Heart left ventricle (tissue), 16 donors: ENCODE data around the gene PGAM2. TPM values are rescaled to one million over a fixed set of nuclear protein-coding genes. Genes with fewer than 3 reads are reported as not detected.
A peak's percentile ranks its signal among the peaks of the same experiment; 100 is the strongest.

ENCODE experiments used
- ATAC-seq, 4 donors: fragments of 200-7000 bp; cut with Tn5 transposase; one replicate each; pipeline ENCODE4 v1.9.1; 2020 to 2022; ENCODE audit warnings: moderate library complexity in 4 of 4, mild to moderate bottlenecking in 3 of 4, moderate number of reproducible peaks in 1 of 4
- DNase-seq, 5 donors: peaks; one replicate each; pipeline ENCODE4 v3.0.0-alpha.2; 2020
- H3K27ac ChIP-seq, 12 donors: fragments of 200-600 bp; sonication (generic) in 4 of 12; one replicate each; pipeline versions ENCODE4 v1.5.0 to v1.8.0; 2016 to 2022; ENCODE audit warnings: mild to moderate bottlenecking in 2 of 12
- H3K27me3 ChIP-seq, 9 donors: fragments of 200-600 bp; sonication (generic) in 2 of 9; one replicate each; pipeline versions ENCODE4 v1.5.1 to v1.8.0; 2016 to 2022; ENCODE audit warnings: mild to moderate bottlenecking in 3 of 9
- H3K36me3 ChIP-seq, 9 donors: fragments of 200-600 bp; sonication (generic) in 2 of 9; one replicate each; pipeline versions ENCODE4 v1.5.0 to v1.8.0; 2018 to 2022; ENCODE audit warnings: mild to moderate bottlenecking in 2 of 9
- H3K4me1 ChIP-seq, 12 donors: fragments of 200-600 bp; sonication (generic) in 4 of 12; one replicate each; pipeline versions ENCODE4 v1.5.0 to v1.8.0; 2016 to 2022; ENCODE audit warnings: mild to moderate bottlenecking in 3 of 12
- H3K4me3 ChIP-seq, 12 donors: fragments of 200-600 bp; sonication (generic) in 4 of 12; one replicate each; pipeline versions ENCODE4 v1.5.0 to v1.8.0; 2017 to 2022; ENCODE audit warnings: mild to moderate bottlenecking in 9 of 12, moderate library complexity in 4 of 12
- H3K9me3 ChIP-seq, 12 donors: fragments of 200-600 bp; sonication (generic) in 4 of 12; one replicate each; pipeline versions ENCODE4 v1.5.0 to v1.8.0; 2016 to 2022; ENCODE audit warnings: mild to moderate bottlenecking in 1 of 12
- CTCF ChIP-seq, 12 donors: fragments of 200-600 bp; sonication (generic) in 4 of 12; IDR thresholded peaks; one replicate each; pipeline versions ENCODE4 v1.5.0 to v1.8.0; 2018 to 2022; ENCODE audit warnings: antibody characterized with exemption in 12 of 12, mild to moderate bottlenecking in 5 of 12
- POLR2A ChIP-seq, 2 donors: fragments of 450-650 bp; IDR thresholded peaks; one replicate each; pipeline ENCODE4 v1.6.1; 2017; ENCODE audit warnings: antibody characterized with exemption in 2 of 2, mild to moderate bottlenecking in 2 of 2, moderate library complexity in 2 of 2
- WGBS, 4 donors: extraction: QIAGEN DNeasy Blood & Tissue Kit in 2 of 4; methylation state at CpG; one replicate each; pipeline versions ENCODE4 v1.1.5 to v1.1.7; 2013 to 2018; 5-methylcytosine and 5-hydroxymethylcytosine counted together
- intact Hi-C, 10 donors: fragments of 100-400 bp; cut with DNase I; formaldehyde crosslinking; loops; one replicate each; pipeline versions ENCODE4 v1.11.1 to v1.14.2; 2022
- polyA plus RNA-seq, 2 donors: library from polyadenylated mRNA; stranded (reverse); fragments of 200-250 nt; gene quantifications; one replicate each; pipeline ENCODE4 v1.2.3, GENCODE V29; 2013
- total RNA-seq, 9 donors: library from RNA; depleted of rRNA in 2 of 9; stranded (reverse); fragments of >200 nt in 2 of 9; fragmentation: NEBNext Ultra II Directional in 3 of 9; extraction: Animal tissue kit (Norgen Biotek cat#: 25700) in 3 of 9; gene quantifications; one replicate each; pipeline versions ENCODE4 v1.1.0 to v1.2.4, GENCODE V29; 2016 to 2023
- donor health status: ischemic (EF 13 %, LVEDD 7.1; RV severe dilation, severe dysfunction).
- donor health status: healthy with polysubstance abuse.
- donor health status: DM: no; HTN: yes; CAD: no.
- donor health status: DM: no; HTN: no; CAD: no.
- donor health status: ischemic (EF 25% LVEDD 6.9; RV normal size, moderate dysfunction).
- donor health status: ischemic (EF 25% LVEDD 5.7; RV mildly dilated, moderate dysfunction).
- donor health status: healthy.
- donor health status: DM: yes; HTN: yes; CAD: no.
- donor health status: ischemic (EF 35%, LVEDD 5.7; RV mildly dilated, moderate dysfunction).
- donor health status: nonischemic (EF 11% LVEDD 7.7; RV severe dilation, severe dysfunction).
- donor health status: DM: yes; HTN: yes; CAD: no.
- donor health status: PGD.
- donor health status: ischemic (EF 29% LVEDD 5.4; RV normal size, mild dysfunction).
- donor health status: nonischemic (EF 23%, LVEDD 6.1; RV moderate dilation, normal function).

Gene PGAM2
- total and polyA plus RNA-seq, 11 donors = 242 to 2,064 (median 555) TPM

- intact Hi-C loops = no loop called here
- Histone ChIP-seq H3K4me1 (peaks cover 0 to 69% (median 32%) of the 10 kb centered on the region in 12 donors), H3K9me3 (no peaks in the 10 kb centered on the region), H3K27me3 (no peaks in the 10 kb centered on the region), H3K4me3 (no peak overlapping the region), H3K27ac (peak overlapping the region in 8 of 12 donors; percentile 76 to 91 (median 88)), H3K36me3 (peaks cover 2 to 55% (median 46%) of the 10 kb centered on the region in 9 donors)
- DNase-seq (peak in 2 of 5 donors; percentile 31 to 64), ATAC-seq (no peak)
- TF ChIP-seq POLR2A (IDR thresholded peaks at IDR 0.05) = no peak
- no peak for TF ChIP-seq CTCF (IDR thresholded peaks at IDR 0.05)
- 60 to 80% (median 77%) methylated on average over 4 to 11 of the region's 11 CpGs for WGBS, 4 donors
Measured at GRCh38 chr7:44062180-44062902, 3.0 kb downstream of the PGAM2 start.

GRCh38 chr7:44061645-44062179 is 3.7 kb downstream of the PGAM2 start:
- Histone ChIP-seq H3K36me3 (peaks cover 2 to 61% (median 52%) of the 10 kb centered on the region in 9 donors), H3K4me3 (no peak overlapping the region), H3K27me3 (no peaks in the 10 kb centered on the region), H3K27ac (peak overlapping the region in 5 of 12 donors; percentile 76 to 91 (median 87)), H3K9me3 (no peaks in the 10 kb centered on the region), H3K4me1 (peaks cover 0 to 69% (median 29%) of the 10 kb centered on the region in 12 donors)
- TF ChIP-seq CTCF (IDR thresholded peaks at IDR 0.05) (no peak), POLR2A (IDR thresholded peaks at IDR 0.05) (no peak)
- WGBS, 4 donors = 61 to 85% (median 81%) methylated on average over 6 to 8 of the region's 8 CpGs
- DNase-seq (peak in 1 of 5 donors; percentile 33), ATAC-seq (no peak)
- intact Hi-C loops = no loop called here

GRCh38 chr7:44060948-44061644 is 4.3 kb downstream of the PGAM2 start:
- Histone ChIP-seq H3K4me3 (no peak overlapping the region), H3K36me3 (peaks cover 2 to 67% (median 55%) of the 10 kb centered on the region in 9 donors), H3K4me1 (peaks cover 0 to 63% (median 24%) of the 10 kb centered on the region in 12 donors), H3K9me3 (no peaks in the 10 kb centered on the region), H3K27me3 (no peaks in the 10 kb centered on the region), H3K27ac (peak overlapping the region in 2 of 12 donors; percentile 4 to 42)
- ATAC-seq (no peak), DNase-seq (peak in 2 of 5 donors; percentile 13 to 21)
- TF ChIP-seq CTCF (IDR thresholded peaks at IDR 0.05) (no peak), POLR2A (IDR thresholded peaks at IDR 0.05) (no peak)
- 56 to 74% (median 64%) methylated on average over 7 to 8 of the region's 8 CpGs for WGBS, 4 donors
- intact Hi-C loops = no loop called here
